Spleen (tissue), 11 donors: ENCODE results near the gene TRAPPC2. TPM values are rescaled to one million over a fixed set of nuclear protein-coding genes. Genes with fewer than 3 reads are reported as not detected.

Experiments used
- DNase-seq: peaks from one replicate; pipeline ENCODE4 v3.0.0-alpha.2; 2020
- H3K27ac ChIP-seq, 8 donors: fragments of 200-600 bp; sonication (generic) in 7 of 8; 1 replicate in 4 of 8; 2 replicates in 4 of 8; pipeline versions ENCODE4 v1.5.0 to v1.8.0; 2016 to 2021; ENCODE audit warnings: inconsistent platforms in 4 of 8, mild to moderate bottlenecking in 4 of 8, moderate library complexity in 1 of 8
- H3K27me3 ChIP-seq, 7 donors: fragments of 200-600 bp; sonication (generic) in 6 of 7; replicated peaks in 1 of 7; 1 replicate in 4 of 7; 2 replicates in 3 of 7; pipeline versions ENCODE4 v1.5.0 to v1.8.0; 2016 to 2021; ENCODE audit warnings: inconsistent platforms in 3 of 7, mild to moderate bottlenecking in 1 of 7
- H3K36me3 ChIP-seq, 6 donors: fragments of 200-600 bp; sonication (generic) in 5 of 6; 1 replicate in 4 of 6; 2 replicates in 2 of 6; pipeline versions ENCODE4 v1.5.0 to v1.8.0; 2016 to 2021; ENCODE audit warnings: inconsistent platforms in 2 of 6
- H3K4me1 ChIP-seq, 6 donors: fragments of 200-600 bp; sonication (generic) in 5 of 6; 1 replicate in 3 of 6; 2 replicates in 3 of 6; pipeline versions ENCODE4 v1.5.0 to v1.8.0; 2016 to 2021; ENCODE audit warnings: inconsistent platforms in 3 of 6
- H3K4me3 ChIP-seq, 8 donors: fragments of 200-600 bp; sonication (generic) in 7 of 8; 1 replicate in 4 of 8; 2 replicates in 4 of 8; pipeline versions ENCODE4 v1.5.0 to v1.8.0; 2016 to 2021; ENCODE audit warnings: inconsistent platforms in 4 of 8, mild to moderate bottlenecking in 4 of 8, moderate library complexity in 2 of 8
- H3K9me3 ChIP-seq, 8 donors: fragments of 200-600 bp; sonication (generic) in 7 of 8; 1 replicate in 4 of 8; 2 replicates in 4 of 8; pipeline versions ENCODE4 v1.5.0 to v1.8.0; 2016 to 2021; ENCODE audit warnings: inconsistent platforms in 4 of 8
- POLR2A ChIP-seq, 3 donors: fragments of 450-650 bp; IDR thresholded peaks; one replicate each; pipeline ENCODE4 v1.5.1; 2017; ENCODE audit warnings: antibody characterized with exemption in 3 of 3, mild to moderate bottlenecking in 1 of 3
- POLR2AphosphoS5 ChIP-seq, 3 donors: sonication (generic); formaldehyde crosslinking; IDR thresholded peaks; one replicate each; pipeline ENCODE4 v1.5.1; 2017; ENCODE audit warnings: antibody characterized with exemption in 3 of 3
- WGBS, 5 donors: extraction: QIAGEN DNeasy Blood & Tissue Kit in 3 of 5; methylation state at CpG; one replicate each; pipeline versions ENCODE4 v1.1.5 to v1.1.7; 2013 to 2018; 5-methylcytosine and 5-hydroxymethylcytosine counted together
- intact Hi-C: fragments of 100-400 bp; cut with DNase I; formaldehyde crosslinking; loops from one replicate; pipeline ENCODE4 v1.15.0; 2023; ENCODE audit warnings: low total_unique reads
- polyA plus RNA-seq, 3 donors: library from polyadenylated mRNA; stranded (reverse); fragments of 200-250 nt; gene quantifications; one replicate each; pipeline ENCODE4 v1.2.1, GENCODE V29; 2013
- total RNA-seq, 7 donors: library from RNA; depleted of rRNA in 3 of 7; stranded (reverse); fragments of >200 nt in 3 of 7; fragmentation: NEBNext Ultra II Directional in 4 of 7; extraction: Animal tissue kit (Norgen Biotek cat#: 25700) in 4 of 7; gene quantifications; one replicate each; pipeline versions ENCODE4 v1.1.0 to v1.2.1, GENCODE V29; 2016 to 2021
- TF ChIP-seq, protein P1 (sequence below), 11 experiments: fragments of 200-600 bp in 7 of 11; fragments of 450-650 bp in 4 of 11; sonication (generic) in 4 of 11; IDR thresholded peaks in 8 of 11; conservative IDR thresholded peaks in 3 of 11; 1 replicate in 7 of 11; 2 replicates in 4 of 11; pipeline versions ENCODE4 v1.4.0 to v1.8.0; 2016 to 2021; ENCODE audit warnings: antibody characterized with exemption in 11 of 11, inconsistent platforms in 4 of 11, mild to moderate bottlenecking in 1 of 11
- donor health status: healthy with polysubstance abuse.
- donor health status: DM: no; HTN: no; CAD: no; lungs with moderate emphysema.
- donor health status: DM: no; HTN: no; CAD: no.
- donor health status: Bipolar disorder and iron deficiency.
- donor health status: healthy.
- donor health status: DM: no; HTN: no; CAD: no.
- donor health status: DM: yes; HTN: yes; CAD: no.

Gene TRAPPC2
- total and polyA plus RNA-seq, 10 donors: 10.8 to 29.5 (median 23.3) TPM

DNA sequence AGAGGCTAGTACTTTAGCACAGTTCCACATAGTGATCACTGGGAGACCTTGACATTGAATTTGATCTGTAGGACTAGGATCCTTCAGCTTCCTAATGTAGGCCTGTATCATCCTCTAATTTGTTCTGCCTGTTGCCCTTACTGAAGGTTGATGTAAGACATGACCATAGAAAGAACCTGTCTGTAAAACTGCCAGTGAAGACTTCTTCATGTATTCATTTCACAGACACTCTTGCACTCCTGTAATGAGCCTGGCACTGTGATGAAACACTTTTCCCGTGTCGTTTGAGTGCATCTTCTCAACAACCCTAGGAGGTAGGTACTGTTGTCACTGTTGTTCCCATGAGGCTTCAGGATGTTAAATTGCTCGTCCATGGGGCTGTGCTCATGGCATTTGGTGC lies 30.8 kb downstream of the TRAPPC2 start:
- peaks cover 0 to 4% (median 0%) of the 10 kb centered on the region in 7 donors for H3K27me3 ChIP-seq
- peaks cover 1 to 57% (median 24%) of the 10 kb centered on the region in 6 donors for H3K4me1 ChIP-seq
- intact Hi-C loops: no loop called here
- H3K27ac ChIP-seq: no peak overlapping the region
- no peak for DNase-seq
- WGBS, 5 donors: 36 to 74% (median 66%) methylated on average over 3 of the region's 3 CpGs
- no peak overlapping the region for H3K4me3 ChIP-seq
- peaks cover 0 to 30% (median 2%) of the 10 kb centered on the region in 6 donors for H3K36me3 ChIP-seq
- TF ChIP-seq POLR2AphosphoS5 (IDR thresholded peaks at IDR 0.05): no peak
- H3K9me3 ChIP-seq: no peaks in the 10 kb centered on the region

DNA sequence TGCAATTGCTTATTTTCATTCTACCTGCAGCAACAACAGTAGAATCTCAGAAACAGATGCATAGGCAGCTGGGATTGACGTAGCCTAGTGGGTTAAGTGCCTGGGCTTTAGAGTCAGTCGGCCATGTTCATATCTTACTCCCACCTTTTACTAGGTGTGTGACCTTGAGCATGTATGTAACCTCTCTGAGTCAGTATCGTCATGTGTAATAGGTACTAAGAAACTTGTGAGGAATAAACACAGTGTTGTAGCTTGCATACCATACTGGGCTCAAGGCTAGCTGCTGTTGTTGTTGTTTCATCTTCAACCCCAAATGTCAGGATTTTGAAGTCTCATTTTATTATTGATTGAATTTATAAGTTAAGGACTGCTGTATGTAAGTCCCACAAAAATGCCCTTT lies 31.3 kb downstream of the TRAPPC2 start:
- DNase-seq: no peak
- TF ChIP-seq POLR2AphosphoS5 (IDR thresholded peaks at IDR 0.05) (no peak), POLR2A (IDR thresholded peaks at IDR 0.05) (no peak)
- TF ChIP-seq, protein P1, sequence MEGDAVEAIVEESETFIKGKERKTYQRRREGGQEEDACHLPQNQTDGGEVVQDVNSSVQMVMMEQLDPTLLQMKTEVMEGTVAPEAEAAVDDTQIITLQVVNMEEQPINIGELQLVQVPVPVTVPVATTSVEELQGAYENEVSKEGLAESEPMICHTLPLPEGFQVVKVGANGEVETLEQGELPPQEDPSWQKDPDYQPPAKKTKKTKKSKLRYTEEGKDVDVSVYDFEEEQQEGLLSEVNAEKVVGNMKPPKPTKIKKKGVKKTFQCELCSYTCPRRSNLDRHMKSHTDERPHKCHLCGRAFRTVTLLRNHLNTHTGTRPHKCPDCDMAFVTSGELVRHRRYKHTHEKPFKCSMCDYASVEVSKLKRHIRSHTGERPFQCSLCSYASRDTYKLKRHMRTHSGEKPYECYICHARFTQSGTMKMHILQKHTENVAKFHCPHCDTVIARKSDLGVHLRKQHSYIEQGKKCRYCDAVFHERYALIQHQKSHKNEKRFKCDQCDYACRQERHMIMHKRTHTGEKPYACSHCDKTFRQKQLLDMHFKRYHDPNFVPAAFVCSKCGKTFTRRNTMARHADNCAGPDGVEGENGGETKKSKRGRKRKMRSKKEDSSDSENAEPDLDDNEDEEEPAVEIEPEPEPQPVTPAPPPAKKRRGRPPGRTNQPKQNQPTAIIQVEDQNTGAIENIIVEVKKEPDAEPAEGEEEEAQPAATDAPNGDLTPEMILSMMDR (IDR thresholded peaks at IDR 0.05 in 8 of 11, conservative IDR thresholded peaks at IDR 0.05 in 3 of 11): no peak
- intact Hi-C loops: no loop called here
- H3K4me3 ChIP-seq: no peak overlapping the region
- H3K36me3 ChIP-seq: peaks cover 0 to 25% (median 2%) of the 10 kb centered on the region in 6 donors
- 81 to 94% (median 89%) methylated on average over 3 of the region's 3 CpGs for WGBS, 5 donors
- H3K27ac ChIP-seq: no peak overlapping the region
- H3K9me3 ChIP-seq: no peaks in the 10 kb centered on the region
- H3K4me1 ChIP-seq: peaks cover 6 to 62% (median 28%) of the 10 kb centered on the region in 6 donors
- H3K27me3 ChIP-seq: peaks cover 0 to 4% (median 0%) of the 10 kb centered on the region in 7 donors

DNA sequence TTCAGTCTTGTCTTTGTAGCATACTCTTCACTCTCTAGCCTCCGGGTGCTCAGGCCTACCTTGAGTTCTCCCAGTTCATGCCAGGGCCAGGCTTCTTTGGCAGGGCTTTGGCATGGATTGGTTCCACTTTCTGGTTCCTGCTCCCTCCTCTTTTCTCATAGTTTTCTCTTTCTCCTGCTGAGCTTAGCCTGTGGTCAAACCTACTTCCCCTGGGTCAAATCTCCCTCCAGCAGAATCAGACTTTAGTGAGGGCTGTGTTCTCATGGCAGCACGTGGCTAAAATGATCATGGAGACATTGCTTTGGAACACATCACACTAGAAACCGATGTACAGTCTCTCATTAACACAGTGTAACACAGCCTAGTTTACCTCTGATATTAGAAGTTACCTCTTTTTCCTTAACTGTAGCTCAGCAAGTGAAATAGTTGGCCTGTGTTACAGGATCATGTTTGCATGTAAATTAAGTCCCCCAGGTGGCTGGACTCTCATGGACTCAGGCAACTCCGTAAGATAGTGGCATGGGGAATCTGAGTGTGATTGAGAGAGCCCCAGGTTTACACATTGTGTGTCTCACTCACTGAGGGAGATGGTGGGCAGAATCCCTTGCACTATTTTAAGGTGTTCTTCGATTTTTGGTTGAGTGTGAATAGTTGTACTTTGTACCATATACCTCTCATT lies 32.2 kb downstream of the TRAPPC2 start:
- TF ChIP-seq POLR2AphosphoS5 (IDR thresholded peaks at IDR 0.05): no peak
- TF ChIP-seq, protein P1 (IDR thresholded peaks at IDR 0.05 in 8 of 11, conservative IDR thresholded peaks at IDR 0.05 in 3 of 11): no peak
- TF ChIP-seq POLR2A (IDR thresholded peaks at IDR 0.05): no peak
- intact Hi-C loops: no loop called here
- Histone ChIP-seq H3K4me1 (peaks cover 10 to 70% (median 36%) of the 10 kb centered on the region in 6 donors), H3K27me3 (peaks cover 0 to 4% (median 0%) of the 10 kb centered on the region in 7 donors), H3K27ac (peak overlapping the region in 1 of 8 donors; percentile 17), H3K9me3 (no peaks in the 10 kb centered on the region), H3K36me3 (peaks cover 0 to 17% (median 0%) of the 10 kb centered on the region in 6 donors), H3K4me3 (no peak overlapping the region)
- 71 to 85% (median 77%) methylated on average over 4 to 5 of the region's 5 CpGs for WGBS, 5 donors
- no peak for DNase-seq

DNA sequence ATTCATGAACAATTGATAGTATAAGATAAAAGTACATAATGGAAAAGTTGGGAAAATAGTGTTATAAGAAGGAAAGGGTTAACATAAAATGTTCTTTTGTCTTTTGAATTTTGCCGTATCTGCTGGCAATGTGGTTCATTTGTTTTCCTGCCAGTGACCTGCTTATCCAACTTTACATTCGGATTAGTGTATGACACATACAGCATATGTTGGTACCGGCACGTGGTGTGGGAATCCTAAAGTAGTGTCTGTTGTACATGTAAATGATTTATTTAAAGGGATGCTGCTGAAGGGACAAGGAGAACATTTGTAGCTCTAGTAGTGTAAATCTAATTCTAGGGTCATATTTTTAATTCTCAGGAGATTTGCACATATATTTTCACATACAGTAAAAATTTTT lies 34.0 kb downstream of the TRAPPC2 start:
- no peak overlapping the region for H3K27ac ChIP-seq
- DNase-seq: no peak
- H3K4me3 ChIP-seq: no peak overlapping the region
- intact Hi-C loops: no loop called here
- 73 to 88% (median 82%) methylated on average over 4 of the region's 4 CpGs for WGBS, 5 donors
- H3K4me1 ChIP-seq: peaks cover 10 to 89% (median 49%) of the 10 kb centered on the region in 6 donors
- peaks cover 0 to 8% (median 0%) of the 10 kb centered on the region in 6 donors for H3K36me3 ChIP-seq
- peaks cover 0 to 4% (median 0%) of the 10 kb centered on the region in 7 donors for H3K27me3 ChIP-seq
- H3K9me3 ChIP-seq: no peaks in the 10 kb centered on the region
- TF ChIP-seq POLR2AphosphoS5 (IDR thresholded peaks at IDR 0.05): no peak
- TF ChIP-seq, protein P1 (IDR thresholded peaks at IDR 0.05 in 8 of 11, conservative IDR thresholded peaks at IDR 0.05 in 3 of 11): no peak
- no peak for TF ChIP-seq POLR2A (IDR thresholded peaks at IDR 0.05)
